Fibroblast of skin of right quadriceps (primary cell): ENCODE results near the gene PARN.

Experiments used
- DNase-seq: peaks from one replicate; pipeline ENCODE4 v3.0.0-alpha.2; 2013

PARN gene

DNA sequence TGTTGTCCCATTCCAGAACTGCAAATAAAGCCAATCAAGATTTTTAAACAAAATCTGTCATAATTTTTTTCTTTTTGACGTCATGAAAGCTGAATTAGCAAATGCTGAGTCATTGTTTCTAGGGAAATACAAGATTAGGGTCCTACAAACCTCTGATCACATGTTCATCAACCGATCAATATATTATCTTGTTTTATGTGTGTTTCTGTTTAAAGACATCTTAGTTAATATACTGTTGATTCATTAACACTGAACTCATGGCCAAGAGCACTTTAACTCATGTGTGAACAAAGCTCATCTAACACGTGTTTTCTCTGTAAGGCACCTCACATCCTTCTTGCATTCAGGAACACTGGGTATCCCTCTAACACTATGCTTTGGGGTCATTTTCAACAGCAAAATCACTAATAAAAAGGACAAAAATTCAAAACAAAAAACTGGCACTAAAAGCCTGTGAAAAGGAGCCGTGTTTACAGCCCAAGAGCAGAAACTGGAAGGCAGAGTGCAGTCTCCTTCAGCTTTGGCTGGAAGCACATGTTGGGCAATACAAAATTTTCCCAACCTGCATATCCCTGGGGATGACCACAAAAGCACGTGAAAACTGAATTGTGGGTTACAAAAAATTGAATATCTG, 102.5 kb downstream of the PARN start:
- peak; percentile 62 for DNase-seq

- DNase-seq = no peak
Observed at GRCh38 chr16:14525596-14525995, 104.5 kb downstream of the PARN start.

- no peak for DNase-seq
Observed at GRCh38 chr16:14524979-14525378, 105.1 kb downstream of the PARN start.

DNA sequence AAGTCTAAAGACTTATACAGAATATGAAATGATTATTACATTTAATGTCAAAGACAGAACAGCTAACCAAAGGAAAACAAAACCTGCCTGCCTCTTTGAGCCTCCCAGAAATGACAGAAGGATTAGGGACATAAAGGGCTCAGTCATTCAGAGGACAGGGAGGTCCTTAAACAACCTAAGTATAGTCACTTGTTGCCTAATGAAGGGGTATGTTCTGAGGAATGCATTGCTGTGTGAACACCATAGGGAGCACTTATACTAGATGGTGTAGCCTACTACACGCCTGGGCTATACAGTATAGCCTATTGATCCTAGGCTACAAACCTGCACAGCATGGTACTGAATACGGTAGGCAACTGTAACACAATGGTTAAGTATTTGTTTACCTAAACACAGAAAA, 106.4 kb downstream of the PARN start:
- DNase-seq = no peak

DNA sequence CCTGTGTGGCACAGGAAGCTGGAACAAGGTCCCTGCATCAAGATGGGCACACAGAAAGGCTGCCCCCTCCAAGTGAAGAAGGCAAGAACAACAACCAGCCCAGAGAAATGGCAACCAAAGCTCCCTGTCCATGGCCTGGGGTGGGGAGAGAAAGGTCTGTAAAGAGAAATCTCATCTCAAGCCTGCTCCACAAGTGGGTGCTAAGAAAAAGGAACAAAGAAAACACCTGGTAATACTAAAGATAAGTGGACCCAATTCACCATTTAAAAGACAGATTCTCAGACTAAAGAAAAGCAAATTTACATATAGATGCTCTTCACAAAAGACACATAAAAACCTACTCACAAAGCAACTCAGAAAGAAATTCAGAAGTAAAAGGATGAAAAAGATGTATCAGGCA, 107.4 kb downstream of the PARN start:
- DNase-seq = no peak

- no peak for DNase-seq
Observed at GRCh38 chr16:14520753-14521152, 109.3 kb downstream of the PARN start.

DNA sequence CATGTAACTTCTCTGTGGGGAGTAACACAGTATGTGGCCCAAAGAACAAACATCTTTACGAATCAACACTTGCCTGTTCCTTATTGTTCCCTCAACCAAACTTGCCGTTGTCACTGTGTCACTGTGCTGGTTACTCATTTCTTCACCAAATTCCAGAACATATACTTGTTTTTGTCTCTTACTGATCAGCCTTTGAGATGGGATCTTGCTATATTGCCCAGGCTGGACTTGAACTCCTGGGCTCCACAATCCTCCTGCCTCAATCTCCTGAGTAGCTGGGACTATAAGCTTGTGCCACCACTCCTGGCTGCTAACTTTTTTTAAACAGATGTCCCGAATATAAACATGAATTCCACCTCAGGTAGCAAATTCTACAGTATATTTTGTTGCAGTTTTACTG, 115.1 kb downstream of the PARN start:
- no peak for DNase-seq

DNA sequence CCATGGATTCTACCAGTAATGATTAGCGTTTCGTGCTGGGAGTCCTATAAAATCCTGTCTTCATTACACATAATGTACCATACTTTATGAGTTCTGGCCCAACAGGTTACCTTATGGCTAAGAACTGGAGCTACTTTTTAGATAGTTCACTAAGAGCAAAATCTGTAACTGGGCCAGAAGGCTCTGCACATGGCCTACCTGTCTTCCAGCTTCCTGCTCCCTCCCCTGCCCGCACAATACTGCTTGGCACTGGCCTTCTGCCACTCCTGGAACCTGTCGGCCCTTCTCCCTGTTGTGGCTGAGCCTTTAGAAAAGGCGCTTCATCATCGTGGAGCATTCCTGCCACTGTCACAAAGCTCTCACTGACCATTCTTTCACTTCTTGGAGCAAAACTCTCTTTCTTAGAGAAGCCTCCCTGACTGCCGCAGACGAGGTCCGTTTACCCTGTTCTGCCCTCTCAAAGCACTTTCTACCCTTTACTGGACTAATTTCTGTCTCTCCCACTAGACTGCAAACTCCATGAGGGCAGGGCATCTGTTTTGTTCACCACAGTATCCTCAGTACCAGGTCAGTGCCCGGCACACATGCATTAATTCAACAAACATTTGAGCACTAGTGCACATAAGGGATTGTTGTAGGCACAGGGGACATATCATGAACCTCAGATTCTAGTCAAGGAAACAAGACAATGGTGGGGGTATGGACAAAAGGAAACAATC, 116.5 kb downstream of the PARN start:
- no peak for DNase-seq

DNA sequence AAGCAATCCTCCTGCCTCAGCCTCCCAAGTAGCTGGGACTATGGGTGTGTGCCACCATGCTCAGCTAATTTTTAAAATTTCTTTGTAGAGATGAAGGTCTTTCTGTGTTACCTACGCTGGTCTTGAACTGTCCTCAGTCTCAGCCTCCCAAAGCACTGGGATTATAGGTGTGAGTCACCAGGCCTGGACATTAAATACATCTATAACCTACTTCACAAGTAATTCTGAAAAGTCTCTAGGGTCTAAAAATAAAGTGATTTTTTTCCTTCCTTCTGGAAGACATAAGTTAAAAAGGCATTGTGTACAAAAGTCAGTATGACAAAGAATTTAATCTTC, 118.3 kb downstream of the PARN start:
- DNase-seq = no peak

- peak; percentile 93 for DNase-seq
Observed at GRCh38 chr16:14510939-14511799, 118.9 kb downstream of the PARN start.

GRCh38 chr16:14510581-14510938, 119.5 kb downstream of the PARN start:
- no peak for DNase-seq

GRCh38 chr16:14509675-14510132, 120.4 kb downstream of the PARN start:
- no peak for DNase-seq

- no peak for DNase-seq
Observed at GRCh38 chr16:14509055-14509454, 121.0 kb downstream of the PARN start.

GRCh38 chr16:14505846-14506245, 124.2 kb downstream of the PARN start:
- no peak for DNase-seq

- DNase-seq = no peak
Observed at GRCh38 chr16:14502932-14503741, 126.9 kb downstream of the PARN start.

- DNase-seq = no peak
Observed at GRCh38 chr16:14502256-14502875, 127.7 kb downstream of the PARN start.

DNA sequence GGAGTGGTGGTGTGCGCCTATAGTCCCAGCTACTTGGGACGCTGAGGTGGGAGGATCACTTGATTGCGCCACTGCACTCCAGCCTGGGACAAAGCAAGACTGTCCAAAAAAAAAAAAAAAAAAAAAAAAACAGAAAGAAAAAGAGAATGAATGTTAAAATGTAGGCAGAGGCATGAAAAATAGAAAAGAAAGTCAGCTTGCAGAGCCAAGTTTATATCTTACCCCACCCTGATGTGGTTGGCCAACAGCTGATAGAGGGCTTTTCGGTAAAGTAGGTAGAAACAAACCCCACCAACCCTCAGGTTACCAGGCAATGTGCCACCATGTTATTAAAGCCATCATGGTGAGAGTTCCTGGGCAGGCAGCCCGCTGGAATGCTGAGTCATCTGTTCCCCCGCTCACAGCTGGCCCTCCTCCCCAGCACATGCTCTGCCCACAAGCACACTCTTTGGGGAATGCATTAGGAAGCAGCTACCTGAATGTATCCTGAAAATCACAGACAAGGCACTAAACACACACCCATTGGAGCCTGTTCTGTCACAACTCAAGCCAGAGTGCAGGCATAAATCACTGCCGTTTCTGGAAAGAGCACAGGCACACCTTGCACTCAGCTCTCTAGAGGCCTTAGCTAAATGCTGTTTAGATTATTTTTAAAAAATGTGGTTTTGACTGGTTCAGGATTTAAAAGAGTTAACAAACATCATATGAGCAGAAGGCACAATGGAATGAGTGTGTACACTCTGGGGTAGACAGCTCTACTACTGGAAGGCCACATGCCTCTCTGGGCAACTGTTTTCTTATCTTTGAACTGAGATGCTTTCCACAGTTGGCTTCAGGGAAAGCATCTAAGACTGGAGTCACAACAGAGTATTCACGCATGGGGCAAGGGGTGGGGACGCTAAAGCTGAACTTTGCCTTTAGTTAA, 128.5 kb downstream of the PARN start:
- peak; percentile 94 for DNase-seq

DNA sequence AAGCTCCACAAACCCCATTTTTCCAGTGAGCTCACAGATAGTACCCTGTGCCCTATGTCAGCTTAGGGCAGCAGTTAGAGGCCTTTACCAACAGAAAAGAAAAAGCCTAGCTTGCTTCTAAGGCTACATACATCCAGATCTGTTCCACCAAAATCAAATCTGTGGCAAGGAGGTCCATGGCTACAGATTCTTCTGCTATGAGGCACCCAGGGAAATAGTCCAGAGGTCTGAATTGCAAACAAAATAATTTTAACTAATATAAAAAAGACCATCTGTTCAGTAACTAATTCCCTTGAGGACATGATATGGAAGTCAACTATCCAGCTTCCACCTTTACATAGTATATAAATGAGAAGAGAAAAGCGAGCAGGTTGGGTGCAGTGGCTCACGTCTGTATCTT, 129.3 kb downstream of the PARN start:
- DNase-seq = peak; percentile 33

GRCh38 chr16:14499110-14499509, 130.9 kb downstream of the PARN start:
- no peak for DNase-seq

DNA sequence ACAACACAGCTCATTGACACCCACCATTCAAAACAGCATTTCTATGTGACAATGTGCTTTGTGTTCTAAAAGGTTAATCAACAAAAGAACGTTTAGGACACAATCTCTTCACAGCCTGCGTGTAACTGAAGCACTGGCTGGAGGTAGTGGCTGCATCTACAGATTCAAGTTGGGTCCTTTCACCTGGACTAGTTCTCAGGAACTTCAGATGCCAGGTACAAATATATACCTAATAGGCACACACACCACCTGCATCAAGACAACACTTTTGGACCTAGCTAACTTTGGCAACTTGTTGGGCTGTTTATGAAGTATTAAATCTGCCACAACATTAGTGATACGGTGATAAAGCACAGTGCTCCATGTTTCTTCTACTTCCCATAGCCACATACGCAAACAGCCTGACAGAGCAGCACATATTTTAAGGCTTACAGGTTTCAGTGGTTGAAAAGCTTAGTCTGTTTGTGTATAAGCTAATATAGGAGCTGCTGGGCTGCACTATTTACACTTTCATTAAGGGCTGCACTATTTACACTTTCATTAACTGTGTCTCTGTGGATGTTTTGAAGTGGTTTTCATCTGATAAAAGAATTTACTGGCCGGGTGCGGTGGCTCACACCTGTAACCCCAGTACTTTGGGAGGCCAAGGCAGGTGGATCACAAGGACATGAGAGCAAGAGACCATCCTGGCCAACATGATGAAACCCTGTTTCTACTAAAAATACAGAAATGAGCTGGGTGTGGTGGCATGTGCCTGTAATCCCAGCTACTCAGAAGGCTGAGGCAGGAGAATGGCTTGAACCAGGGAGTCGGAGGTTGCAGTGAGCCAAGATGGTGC, 132.6 kb downstream of the PARN start:
- DNase-seq = no peak

- DNase-seq = no peak
Observed at GRCh38 chr16:14496786-14497185, 133.3 kb downstream of the PARN start.
